Measurements from ENCODE around the gene ADCY5.

ADCY5 gene

GRCh38 chr3:123429362-123430125, 19.3 kb downstream of the ADCY5 start:
- DNase-seq (ENCODE audit: low read depth, low spot score) = no peak

DNA sequence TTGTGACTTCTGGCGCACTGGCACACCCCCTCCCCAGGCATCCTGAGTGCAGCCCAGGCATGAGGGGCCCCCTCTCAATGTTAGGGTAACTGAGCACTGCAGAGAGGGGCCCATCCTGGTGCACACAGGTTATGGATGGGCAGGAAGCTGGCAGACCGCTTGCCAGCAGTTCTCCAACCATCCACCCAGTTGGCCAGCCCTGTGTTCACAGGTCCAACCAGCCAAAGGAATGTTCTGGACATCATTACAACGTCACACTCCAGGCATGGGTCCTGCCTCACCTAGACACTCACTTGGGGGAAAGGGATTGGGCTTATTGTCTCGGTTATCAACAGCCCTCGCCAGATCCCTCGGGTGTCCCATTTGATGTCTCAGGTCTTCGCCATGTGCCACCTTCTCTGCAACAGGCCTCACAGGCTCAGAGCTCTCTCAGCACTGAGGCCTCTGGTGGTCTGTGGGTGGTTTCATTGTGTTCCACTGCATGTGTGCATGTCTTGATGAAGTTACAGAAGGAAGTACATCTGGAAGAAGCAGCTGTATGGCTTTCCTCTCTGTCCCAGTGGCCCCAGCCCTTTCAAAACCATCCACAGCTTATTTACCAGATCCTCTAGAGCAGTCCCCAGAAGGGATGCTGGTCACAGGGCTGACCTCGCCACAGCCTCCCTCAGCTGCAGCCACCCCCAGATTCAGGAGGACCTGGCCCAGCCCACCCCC, 23.7 kb downstream of the ADCY5 start:
- DNase-seq (ENCODE audit: low read depth, low spot score) = no peak

GRCh38 chr3:123424321-123424998, 24.4 kb downstream of the ADCY5 start:
- no peak for DNase-seq (ENCODE audit: low read depth, low spot score)

- DNase-seq (ENCODE audit: low read depth, low spot score) = no peak
Measured at GRCh38 chr3:123423806-123424205, 25.1 kb downstream of the ADCY5 start.

- DNase-seq (ENCODE audit: low read depth, low spot score) = no peak
Measured at GRCh38 chr3:123423031-123423430, 25.9 kb downstream of the ADCY5 start.

DNA sequence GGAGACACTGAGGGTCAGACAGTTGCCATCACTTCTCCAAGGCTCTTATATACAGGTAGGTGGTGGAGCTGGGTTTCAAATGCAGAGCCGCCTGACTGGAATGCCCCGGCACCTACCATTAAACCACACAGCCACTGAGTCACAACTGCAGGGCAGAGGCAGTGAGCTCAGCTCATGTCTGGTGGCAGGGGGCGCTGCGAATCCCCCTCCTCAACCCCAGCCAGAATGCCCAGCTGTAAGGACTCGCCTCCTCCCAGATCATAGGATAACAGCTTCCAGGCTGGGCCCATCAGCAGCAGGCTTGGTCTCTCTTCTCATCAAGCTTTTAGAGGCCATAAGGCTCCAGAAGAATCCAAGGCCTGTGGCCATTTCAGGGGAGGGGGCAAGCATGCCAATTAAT, 26.4 kb downstream of the ADCY5 start:
- DNase-seq (ENCODE audit: low read depth, low spot score) = no peak

DNA sequence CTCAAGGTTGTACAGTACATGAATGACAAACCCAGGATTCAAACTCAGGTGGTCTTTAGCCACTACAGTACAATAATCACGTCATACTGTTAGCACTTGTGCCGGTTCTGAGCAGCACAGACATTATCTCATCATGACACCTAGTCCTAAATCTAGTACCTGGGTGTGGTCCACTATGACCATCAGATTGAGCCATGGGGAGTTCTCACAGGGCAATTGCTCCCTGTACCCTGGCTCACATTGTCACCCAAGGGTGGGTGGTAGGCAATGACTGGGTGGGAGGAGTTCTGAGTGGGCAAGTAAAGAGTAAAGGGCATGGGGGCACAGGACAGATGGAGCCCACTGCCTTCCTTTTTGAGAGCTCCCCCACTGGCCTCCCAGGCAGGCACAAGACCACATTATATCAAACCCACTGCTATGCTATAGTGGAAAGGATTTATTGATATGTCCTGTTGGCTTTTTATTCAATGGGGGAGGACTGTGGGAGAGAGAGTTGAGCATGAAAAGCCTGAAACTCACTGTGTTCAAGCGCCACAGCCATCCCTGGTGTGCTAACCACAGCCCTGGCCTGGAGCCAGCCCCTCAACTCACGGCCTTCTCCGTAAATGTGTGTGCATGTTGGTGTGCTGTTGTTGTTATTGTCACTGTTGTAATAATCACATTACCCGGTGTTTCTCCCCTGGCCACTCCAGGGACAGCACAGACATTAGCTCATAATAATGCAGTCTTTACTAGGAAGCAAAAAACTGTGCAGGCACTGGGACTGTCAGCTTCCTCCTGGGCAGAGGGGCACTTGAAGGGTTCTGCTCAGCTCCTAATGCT, 27.3 kb downstream of the ADCY5 start:
- no peak for DNase-seq (ENCODE audit: low read depth, low spot score)

DNA sequence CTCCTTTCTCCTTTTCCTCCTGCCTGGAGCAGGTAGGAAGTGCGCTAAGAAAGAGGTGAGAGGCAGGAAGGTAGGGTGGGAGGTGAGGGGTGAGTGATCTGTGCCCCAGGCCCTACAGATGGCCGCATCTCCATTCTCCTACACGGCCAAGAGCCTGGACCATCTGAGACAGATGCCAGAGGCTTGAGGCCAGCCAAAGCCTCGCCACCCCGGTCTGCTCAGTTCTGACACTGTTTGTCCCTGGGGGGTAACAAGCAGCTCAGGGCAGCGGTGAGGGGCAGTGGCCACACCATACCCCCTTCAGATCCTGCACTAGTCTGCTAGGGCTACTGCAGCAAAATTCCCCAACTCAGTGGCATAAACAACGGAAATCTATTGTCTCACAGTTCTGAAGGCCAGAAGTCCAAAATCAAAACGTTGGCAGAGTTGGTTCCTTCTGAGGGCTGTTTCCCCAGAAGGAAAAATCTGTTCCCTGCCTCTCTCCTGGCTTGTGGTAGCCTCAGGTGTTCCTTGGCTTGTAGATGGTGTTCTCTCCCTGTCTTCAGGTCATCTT, 28.4 kb downstream of the ADCY5 start:
- DNase-seq (ENCODE audit: low read depth, low spot score) = no peak

DNA sequence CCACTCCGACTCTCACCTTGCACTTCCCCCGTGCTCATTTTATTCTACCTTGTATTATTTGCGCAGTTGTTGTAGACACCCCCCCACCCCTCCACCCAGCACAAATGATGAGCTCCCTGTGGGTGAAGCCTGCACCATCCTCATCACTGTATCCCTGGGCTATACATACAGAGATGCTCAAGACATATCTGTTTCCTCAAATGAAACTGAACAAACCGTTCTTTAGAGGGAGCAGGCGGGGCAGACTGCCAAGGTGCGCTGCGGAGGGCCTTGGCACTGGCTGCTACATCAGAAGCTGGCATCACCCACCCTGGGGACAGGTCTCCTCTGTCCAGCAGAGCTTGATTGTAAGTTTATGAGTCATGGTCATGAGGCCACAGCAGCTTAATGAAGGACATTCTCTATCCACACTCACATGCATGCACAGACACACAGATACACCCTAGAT, 29.0 kb downstream of the ADCY5 start:
- DNase-seq (ENCODE audit: low read depth, low spot score) = no peak

GRCh38 chr3:123419181-123419849, 29.6 kb downstream of the ADCY5 start:
- no peak for DNase-seq (ENCODE audit: low read depth, low spot score)

DNA sequence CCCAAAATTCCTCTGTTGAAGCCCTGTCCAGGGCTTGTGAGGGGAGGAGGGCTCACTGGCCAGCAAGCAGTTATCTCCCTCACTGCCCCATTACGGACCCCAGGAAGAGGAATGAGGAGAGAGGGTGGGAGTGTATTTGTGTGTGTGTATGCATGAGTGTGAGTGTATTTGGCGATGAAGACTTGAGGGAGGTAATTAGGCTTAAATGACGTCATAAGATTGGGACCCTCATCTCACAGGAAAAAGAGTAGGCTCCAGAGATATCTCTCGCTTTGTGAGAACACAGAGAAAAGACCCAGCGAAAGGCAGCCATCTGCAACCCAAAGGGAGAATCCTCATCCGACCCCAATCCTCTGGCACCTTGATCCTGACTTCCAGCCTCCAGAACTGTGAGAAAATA, 32.2 kb downstream of the ADCY5 start:
- no peak for DNase-seq (ENCODE audit: low read depth, low spot score)

- no peak for DNase-seq (ENCODE audit: low read depth, low spot score)
Measured at GRCh38 chr3:123416173-123416572, 32.7 kb downstream of the ADCY5 start.

GRCh38 chr3:123414973-123415775, 33.7 kb downstream of the ADCY5 start:
- no peak for DNase-seq (ENCODE audit: low read depth, low spot score)

- DNase-seq (ENCODE audit: low read depth, low spot score) = no peak
Measured at GRCh38 chr3:123412811-123413604, 35.9 kb downstream of the ADCY5 start.

DNA sequence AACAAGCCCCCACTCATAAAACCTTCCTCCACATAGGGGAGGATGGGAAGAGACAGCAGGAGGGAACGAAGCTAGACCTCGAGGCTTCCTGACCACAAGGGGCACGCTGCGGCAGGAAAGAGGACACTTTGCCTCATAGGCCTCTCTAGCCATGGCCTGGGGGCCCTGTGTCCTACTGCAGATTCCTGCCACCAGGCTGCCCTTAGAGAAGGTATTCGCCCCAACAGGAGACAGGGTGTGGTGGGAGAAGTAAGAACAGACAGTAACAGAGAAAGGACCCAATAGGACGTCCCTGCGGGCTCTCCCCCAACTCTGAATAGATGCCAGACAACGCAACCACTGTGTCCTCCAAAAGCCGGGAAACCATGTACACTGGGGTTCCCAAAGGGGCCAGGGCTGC, 36.8 kb downstream of the ADCY5 start:
- DNase-seq (ENCODE audit: low read depth, low spot score) = no peak

- DNase-seq (ENCODE audit: low read depth, low spot score) = no peak
Measured at GRCh38 chr3:123411340-123412040, 37.4 kb downstream of the ADCY5 start.

DNA sequence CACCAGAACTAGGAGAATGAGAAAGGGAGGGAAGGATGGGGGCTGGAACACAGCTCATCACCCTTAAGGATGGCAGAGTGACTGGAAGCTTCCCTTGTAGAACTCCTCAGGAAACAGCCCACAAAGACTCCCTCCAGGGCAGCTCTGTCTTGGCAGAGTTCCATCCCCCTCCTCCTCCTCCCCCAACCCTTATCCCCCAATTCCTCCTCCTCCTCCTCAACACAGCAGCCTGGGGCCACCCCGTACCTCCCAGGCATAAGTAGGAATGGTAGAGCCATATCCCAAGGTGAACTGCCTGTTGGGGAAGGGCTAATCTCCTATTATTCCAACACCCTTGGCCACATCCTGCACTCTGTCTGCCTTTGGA, 38.8 kb downstream of the ADCY5 start:
- DNase-seq (ENCODE audit: low read depth, low spot score) = no peak

- no peak for DNase-seq (ENCODE audit: low read depth, low spot score)
Measured at GRCh38 chr3:123409443-123410148, 39.3 kb downstream of the ADCY5 start.
